CD4-positive, alpha-beta memory T cell (primary cell): ENCODE measurements around the gene SYNJ1. TPM values are rescaled to one million over a fixed set of nuclear protein-coding genes. Genes with fewer than 3 reads are reported as not detected.

Experiments
- CTCF ChIA-PET: fragments of 350-600 bp; sonication (Branson Sonifier 250); formaldehyde crosslinking; loops from one replicate; lab custom pipeline; 2021; ENCODE audit warnings: inconsistent platforms; ENCODE audit not compliant: partially characterized antibody; lab: Charles Lee
- POLR2A ChIA-PET: fragments of 350-600 bp; sonication (Branson Sonifier 250); formaldehyde crosslinking; loops from one replicate; lab custom pipeline; 2021; ENCODE audit not compliant: partially characterized antibody; lab: Charles Lee
- DNase-seq, 5 donors: peaks; one replicate each; pipeline versions ENCODE4 v3.0.0 to v3.0.0-alpha.2; 2020 to 2022; ENCODE audit warnings: mixed read lengths in 1 of 5
- H3K27ac ChIP-seq: one replicate; pipeline ENCODE4 v1.7.0; 2013; ENCODE audit warnings: low read depth, low read length
- H3K27me3 ChIP-seq: 2 replicates; pipeline ENCODE4 v1.7.0; 2013; ENCODE audit warnings: mild to moderate bottlenecking, low read length, moderate library complexity; ENCODE audit not compliant: insufficient read depth
- H3K36me3 ChIP-seq: 2 replicates; pipeline ENCODE4 v1.7.0; 2013; ENCODE audit warnings: mild to moderate bottlenecking, low read length, moderate library complexity; ENCODE audit not compliant: insufficient read depth
- H3K4me1 ChIP-seq: 2 replicates; pipeline ENCODE4 v1.7.0; 2013; ENCODE audit warnings: mild to moderate bottlenecking, low read length, moderate library complexity; ENCODE audit not compliant: insufficient read depth
- H3K4me3 ChIP-seq, 2 donors: one replicate each; pipeline ENCODE4 v1.7.0; 2013; ENCODE audit warnings: low read length in 2 of 2, mild to moderate bottlenecking in 1 of 2
- H3K9me3 ChIP-seq, 2 donors: one replicate each; pipeline ENCODE4 v1.7.0; 2013; ENCODE audit warnings: low read length in 2 of 2, control low read depth in 1 of 2; ENCODE audit not compliant: control insufficient read depth in 1 of 2
- H3K27ac Mint-ChIP-seq, 7 donors: one replicate each; pipeline ENCODE4 v1.8.0; 2020 to 2021; ENCODE audit warnings: mixed read lengths in 7 of 7, mild to moderate bottlenecking in 6 of 7, inconsistent platforms in 3 of 7, moderate library complexity in 3 of 7
- H3K27me3 Mint-ChIP-seq, 2 donors: one replicate each; pipeline ENCODE4 v1.8.0; 2020 to 2021; ENCODE audit warnings: mixed read lengths in 2 of 2
- H3K36me3 Mint-ChIP-seq, 2 donors: one replicate each; pipeline ENCODE4 v1.8.0; 2020 to 2021; ENCODE audit warnings: mixed read lengths in 2 of 2, inconsistent platforms in 1 of 2, mild to moderate bottlenecking in 1 of 2
- H3K4me1 Mint-ChIP-seq, 4 donors: one replicate each; pipeline ENCODE4 v1.8.0; 2020 to 2021; ENCODE audit warnings: mixed read lengths in 4 of 4, mild to moderate bottlenecking in 1 of 4
- H3K4me3 Mint-ChIP-seq, 8 donors: one replicate each; pipeline ENCODE4 v1.8.0; 2020 to 2021; ENCODE audit warnings: mixed read lengths in 8 of 8, mild to moderate bottlenecking in 7 of 8, moderate library complexity in 6 of 8, inconsistent platforms in 3 of 8
- H3K9me3 Mint-ChIP-seq, 8 donors: one replicate each; pipeline ENCODE4 v1.8.0; 2020 to 2021; ENCODE audit warnings: mixed read lengths in 8 of 8, mild to moderate bottlenecking in 5 of 8, inconsistent platforms in 3 of 8, moderate library complexity in 1 of 8
- intact Hi-C: fragments of 100-400 bp; cut with micrococcal nuclease; formaldehyde crosslinking; loops from one replicate; pipeline ENCODE4 v1.15.1; 2023
- polyA plus RNA-seq, 2 donors: library from polyadenylated mRNA; unstranded; fragments of 300-500 nt; fragmentation: Illumina TruSeq; gene quantifications; one replicate each; pipeline ENCODE4 v1.2.3, GENCODE V29; 2021
- total RNA-seq, 2 experiments: library from RNA; stranded (reverse); gene quantifications; one replicate each; pipeline ENCODE4 v1.2.3, GENCODE V29; 2021

SYNJ1 gene
- total and polyA plus RNA-seq, 4 experiments from 2014 or later = 5.6 to 29.4 (median 16.9) TPM

- H3K36me3 ChIP-seq = peaks cover 12% of the 10 kb centered on the region
- DNase-seq = no peak
- Mint-ChIP-seq H3K9me3 (peaks cover 0 to 2% (median under 1%) of the 10 kb centered on the region in 8 donors), H3K4me3 (no peak overlapping the region), H3K27ac (peak overlapping the region in 1 of 7 donors; percentile 72), H3K36me3 (peaks cover 63 to 79% of the 10 kb centered on the region in 2 donors), H3K4me1 (no peaks in the 10 kb centered on the region), H3K27me3 (no peaks in the 10 kb centered on the region)
- H3K27me3 ChIP-seq = no peaks in the 10 kb centered on the region
- H3K27ac ChIP-seq = no peak overlapping the region
- ChIA-PET POLR2A (no interaction called here), CTCF (no interaction called here)
- H3K4me3 ChIP-seq = no peak overlapping the region
- H3K4me1 ChIP-seq = no peaks in the 10 kb centered on the region
- intact Hi-C loops = no loop called here
- no peaks in the 10 kb centered on the region for H3K9me3 ChIP-seq
Measured at GRCh38 chr21:32658524-32658923, 69.3 kb downstream of the SYNJ1 start.

GRCh38 chr21:32653326-32653901 is 74.4 kb downstream of the SYNJ1 start:
- Histone ChIP-seq H3K4me1 (no peaks in the 10 kb centered on the region), H3K27me3 (no peaks in the 10 kb centered on the region), H3K27ac (no peak overlapping the region), H3K9me3 (no peaks in the 10 kb centered on the region), H3K4me3 (no peak overlapping the region), H3K36me3 (peaks cover 20% of the 10 kb centered on the region)
- CTCF ChIA-PET = interaction anchor here (0.6 to 1.6 kb wide), 5 partner anchors 9 to 179 kb away, joined by 3 to 11 read pairs (median 5); no protein-coding TSS in a partner anchor
- DNase-seq = peak in 4 of 5 donors; percentile 10 to 33 (median 31)
- POLR2A ChIA-PET = no interaction called here
- Mint-ChIP-seq H3K27me3 (no peaks in the 10 kb centered on the region), H3K36me3 (peaks cover 36 to 59% of the 10 kb centered on the region in 2 donors), H3K4me1 (peaks cover 0 to 1% (median 0%) of the 10 kb centered on the region in 4 donors), H3K9me3 (no peaks in the 10 kb centered on the region), H3K4me3 (no peak overlapping the region), H3K27ac (peak overlapping the region in 1 of 7 donors; percentile 51)
- intact Hi-C loops = loop anchor here (1.0 to 5.0 kb wide), 2 partner anchors 544 to 954 kb away; no protein-coding TSS in a partner anchor

- no peak for DNase-seq
- Mint-ChIP-seq H3K36me3 (peaks cover 24 to 34% of the 10 kb centered on the region in 2 donors), H3K4me3 (no peak overlapping the region), H3K4me1 (peaks cover 0 to 1% (median 0%) of the 10 kb centered on the region in 4 donors), H3K27ac (no peak overlapping the region), H3K27me3 (no peaks in the 10 kb centered on the region), H3K9me3 (no peaks in the 10 kb centered on the region)
- H3K9me3 ChIP-seq = no peaks in the 10 kb centered on the region
- no peak overlapping the region for H3K27ac ChIP-seq
- ChIA-PET POLR2A (no interaction called here), CTCF (no interaction called here)
- no peak overlapping the region for H3K4me3 ChIP-seq
- H3K4me1 ChIP-seq = no peaks in the 10 kb centered on the region
- intact Hi-C loops = no loop called here
- no peaks in the 10 kb centered on the region for H3K27me3 ChIP-seq
- H3K36me3 ChIP-seq = peaks cover 25% of the 10 kb centered on the region
Measured at GRCh38 chr21:32648165-32648564, 79.6 kb downstream of the SYNJ1 start.

- intact Hi-C loops = no loop called here
- no peak for DNase-seq
- Mint-ChIP-seq H3K36me3 (peaks cover 30 to 36% of the 10 kb centered on the region in 2 donors), H3K27ac (no peak overlapping the region), H3K4me3 (no peak overlapping the region), H3K27me3 (no peaks in the 10 kb centered on the region), H3K9me3 (no peaks in the 10 kb centered on the region), H3K4me1 (peaks cover 0 to 1% (median 0%) of the 10 kb centered on the region in 4 donors)
- Histone ChIP-seq H3K4me3 (no peak overlapping the region), H3K36me3 (peaks cover 33% of the 10 kb centered on the region), H3K9me3 (no peaks in the 10 kb centered on the region), H3K27ac (no peak overlapping the region), H3K27me3 (no peaks in the 10 kb centered on the region), H3K4me1 (no peaks in the 10 kb centered on the region)
- ChIA-PET CTCF (interaction anchor here (0.7 to 0.9 kb wide), 2 partner anchors 11 to 25 kb away, joined by 3 read pairs; no protein-coding TSS in a partner anchor), POLR2A (no interaction called here)
Measured at GRCh38 chr21:32645261-32646182, 82.3 kb downstream of the SYNJ1 start.

DNA sequence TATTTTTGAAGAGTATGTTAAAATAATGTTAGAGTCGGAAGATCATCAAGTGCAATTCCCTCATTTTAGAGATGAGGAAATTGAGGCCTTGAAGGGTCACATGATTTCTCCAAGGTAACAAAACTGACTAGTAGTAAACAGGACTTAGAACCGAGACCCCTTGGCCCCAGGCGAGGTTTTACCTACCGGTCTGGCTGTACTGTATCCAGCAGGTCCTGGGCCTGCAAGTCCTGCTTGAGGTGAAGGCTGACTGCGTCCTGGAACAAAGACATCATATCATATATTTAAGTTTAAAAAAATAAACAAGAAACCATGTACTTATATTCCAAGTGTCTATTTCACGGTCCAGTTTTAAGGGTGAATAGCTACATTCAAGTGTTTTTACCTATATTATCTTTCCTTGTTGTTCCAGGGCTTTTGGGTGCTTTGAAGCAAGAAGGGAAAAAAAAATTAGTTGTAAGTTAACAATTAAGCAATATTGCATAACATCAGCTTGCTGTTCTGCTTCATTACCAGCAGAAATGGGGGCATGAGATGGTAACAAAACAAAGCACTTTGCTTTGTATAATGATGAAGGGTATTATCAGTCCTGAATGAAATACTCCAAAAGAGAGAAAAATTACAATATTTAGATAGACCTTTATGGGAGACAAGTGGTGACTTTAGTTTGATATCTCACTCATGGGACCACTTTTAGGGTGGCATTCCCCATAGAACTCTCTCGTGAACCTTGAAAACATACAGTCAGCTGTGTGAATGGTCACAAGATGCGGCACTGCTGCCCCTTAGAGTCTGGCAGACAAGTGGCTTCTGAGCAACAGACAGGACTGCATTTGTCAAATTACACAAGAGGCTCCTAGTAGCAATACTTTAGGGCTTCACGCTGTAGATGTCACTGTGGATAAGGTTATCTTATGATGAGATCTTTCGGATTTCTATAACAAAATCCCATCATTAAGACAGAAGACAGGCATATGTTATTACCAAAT is 85.8 kb downstream of the SYNJ1 start:
- H3K27me3 Mint-ChIP-seq = no peaks in the 10 kb centered on the region
- peaks cover 36 to 44% of the 10 kb centered on the region in 2 donors for H3K36me3 Mint-ChIP-seq
- no peaks in the 10 kb centered on the region for H3K4me1 ChIP-seq
- no peaks in the 10 kb centered on the region for H3K4me1 Mint-ChIP-seq
- no peaks in the 10 kb centered on the region for H3K27me3 ChIP-seq
- H3K4me3 Mint-ChIP-seq = no peak overlapping the region
- H3K9me3 Mint-ChIP-seq = no peaks in the 10 kb centered on the region
- no peaks in the 10 kb centered on the region for H3K9me3 ChIP-seq
- DNase-seq = no peak
- ChIA-PET POLR2A (no interaction called here), CTCF (interaction anchor here (1.7 kb wide), 1 partner anchor 11 kb away, joined by 5 read pairs; no protein-coding TSS in a partner anchor)
- no peak overlapping the region for H3K27ac ChIP-seq
- peaks cover 31% of the 10 kb centered on the region for H3K36me3 ChIP-seq
- H3K4me3 ChIP-seq = no peak overlapping the region
- intact Hi-C loops = no loop called here
- peak overlapping the region in 2 of 7 donors; percentile 7 to 35 for H3K27ac Mint-ChIP-seq

- H3K36me3 ChIP-seq = peaks cover 20% of the 10 kb centered on the region
- DNase-seq = no peak
- H3K9me3 ChIP-seq = no peaks in the 10 kb centered on the region
- H3K4me1 ChIP-seq = no peaks in the 10 kb centered on the region
- ChIA-PET POLR2A (no interaction called here), CTCF (interaction anchor here (1.1 kb wide), 1 partner anchor 26 kb away, joined by 4 read pairs; no protein-coding TSS in a partner anchor)
- Mint-ChIP-seq H3K9me3 (peaks cover 0 to 4% (median 0%) of the 10 kb centered on the region in 8 donors), H3K27ac (no peak overlapping the region), H3K27me3 (peaks cover 0 to 11% of the 10 kb centered on the region in 2 donors), H3K4me3 (no peak overlapping the region), H3K36me3 (peaks cover 21 to 28% of the 10 kb centered on the region in 2 donors), H3K4me1 (peaks cover 0 to 5% (median 4%) of the 10 kb centered on the region in 4 donors)
- intact Hi-C loops = no loop called here
- H3K4me3 ChIP-seq = no peak overlapping the region
- no peak overlapping the region for H3K27ac ChIP-seq
- H3K27me3 ChIP-seq = no peaks in the 10 kb centered on the region
Measured at GRCh38 chr21:32626621-32627196, 101.1 kb downstream of the SYNJ1 start.
